Myocyte (in vitro differentiated cells): ENCODE results near the gene SLC52A3. TPM values are rescaled to one million over a fixed set of nuclear protein-coding genes. Genes with fewer than 3 reads are reported as not detected.
"Not testable (repeated sequence)": the region's sequence is repeated elsewhere in the genome, so short reads cannot be mapped to it uniquely, and the experiment has no call there.

Experiments used
- DNase-seq: peaks from one replicate; pipeline ENCODE4 v3.0.0-alpha.2; 2012; ENCODE audit warnings: low read depth
- total RNA-seq: library from RNA; depleted of rRNA; stranded (reverse); fragments of >200 nt; gene quantifications from 2 replicates; pipeline ENCODE4 v1.2.3, GENCODE V29; 2014

SLC52A3 gene
- total RNA-seq, 1 donor from 2014 or later, result not detected

DNA sequence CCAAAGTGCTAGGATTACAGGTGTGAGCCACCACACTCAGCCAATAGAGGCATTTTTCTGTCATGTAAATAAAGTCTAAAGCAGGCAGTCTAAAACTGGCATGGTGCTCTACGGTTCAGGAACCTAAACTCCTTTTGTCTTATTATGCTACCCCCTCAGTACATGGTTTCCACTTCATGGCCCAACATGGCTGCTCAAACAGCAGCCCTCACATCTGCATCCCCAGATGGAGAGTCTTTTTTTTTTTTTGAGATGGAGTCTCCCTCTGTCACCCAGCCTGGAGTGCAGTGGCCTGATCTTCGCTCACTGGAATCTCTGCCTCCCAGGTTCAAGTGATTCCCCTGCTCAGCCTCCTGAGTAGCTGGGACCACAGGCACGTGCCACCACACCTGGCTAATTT lies 38.3 kb downstream of the SLC52A3 start:
- DNase-seq, result no peak

DNA sequence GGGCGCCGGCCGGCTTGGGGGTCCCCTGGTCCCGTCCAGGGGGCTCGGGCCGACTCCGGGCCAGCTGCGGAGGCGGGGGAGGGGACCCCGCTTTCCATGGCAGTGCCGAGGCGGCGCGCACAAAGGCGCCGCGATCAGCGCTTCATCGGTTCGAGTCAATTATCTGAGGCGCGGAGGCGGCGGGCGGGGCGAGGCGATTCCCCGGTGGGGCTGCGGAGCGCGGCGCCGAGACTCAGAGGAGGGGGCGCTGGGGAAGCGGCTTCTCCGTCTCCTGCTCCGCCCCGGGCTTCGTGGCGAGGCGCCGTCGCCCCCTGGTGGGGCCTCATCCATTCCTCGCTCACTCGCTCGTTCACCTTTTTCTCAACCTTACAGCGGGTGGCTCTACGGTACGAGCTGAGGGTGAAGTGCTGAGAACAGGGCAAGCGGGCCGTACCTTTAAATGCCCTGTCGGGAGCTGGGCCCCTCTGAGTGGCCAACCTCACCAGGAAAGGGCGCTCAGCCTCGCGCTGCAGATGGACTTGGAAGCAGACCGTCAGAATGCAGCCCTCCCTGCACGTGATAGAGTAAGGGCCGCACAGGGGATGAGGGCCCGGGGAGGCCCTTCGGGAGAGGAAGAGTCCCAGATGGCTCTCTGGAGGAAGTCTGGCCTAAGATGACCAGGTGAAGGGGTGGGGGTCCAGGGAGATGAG lies 39.9 kb downstream of the SLC52A3 start:
- DNase-seq, result peak; percentile 19

DNA sequence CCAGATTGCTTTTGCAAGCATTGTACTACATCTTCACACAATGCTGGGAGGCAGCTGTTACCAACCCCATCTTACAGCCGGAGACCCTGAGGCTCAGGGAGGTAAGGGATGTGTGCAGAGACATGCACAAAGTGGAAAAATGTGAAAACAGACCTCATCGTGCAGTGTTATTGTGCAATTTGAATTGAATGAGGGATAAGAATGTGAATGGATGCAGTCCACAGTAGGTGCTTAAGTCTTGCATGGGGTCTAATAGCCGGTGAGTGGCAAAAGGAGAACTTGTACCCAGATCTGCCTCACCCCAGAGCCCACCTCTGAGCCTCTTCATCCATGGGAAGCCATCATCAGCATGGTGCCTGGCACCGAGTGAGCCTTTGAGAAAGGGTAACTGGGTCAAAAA lies 42.1 kb downstream of the SLC52A3 start:
- no peak for DNase-seq

- DNase-seq, result peak; percentile 73
Observed at GRCh38 chr20:725491-725890, 42.8 kb downstream of the SLC52A3 start.

DNA sequence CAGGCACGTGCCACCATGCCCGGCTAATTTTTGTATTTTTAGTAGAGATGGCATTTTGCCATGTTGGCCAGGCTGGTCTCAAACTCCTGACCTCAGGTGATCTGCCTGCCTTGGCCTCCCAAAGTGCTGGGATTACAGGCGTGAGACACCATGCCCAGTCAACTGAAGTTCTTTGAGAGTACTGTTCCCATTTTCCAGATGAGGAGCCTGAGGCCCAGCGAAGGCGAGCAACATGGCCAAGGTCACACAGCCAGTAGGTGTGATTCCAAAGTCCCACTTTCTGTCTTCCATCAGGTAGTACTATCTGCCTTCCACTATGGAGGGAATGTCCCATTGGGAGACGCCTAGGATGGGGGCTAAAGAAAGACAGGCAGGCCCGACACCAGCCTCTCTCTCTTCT lies 43.5 kb downstream of the SLC52A3 start:
- DNase-seq, result not testable (repeated sequence)

GRCh38 chr20:723756-724155 lies 44.5 kb downstream of the SLC52A3 start:
- DNase-seq, result peak; percentile 11

DNA sequence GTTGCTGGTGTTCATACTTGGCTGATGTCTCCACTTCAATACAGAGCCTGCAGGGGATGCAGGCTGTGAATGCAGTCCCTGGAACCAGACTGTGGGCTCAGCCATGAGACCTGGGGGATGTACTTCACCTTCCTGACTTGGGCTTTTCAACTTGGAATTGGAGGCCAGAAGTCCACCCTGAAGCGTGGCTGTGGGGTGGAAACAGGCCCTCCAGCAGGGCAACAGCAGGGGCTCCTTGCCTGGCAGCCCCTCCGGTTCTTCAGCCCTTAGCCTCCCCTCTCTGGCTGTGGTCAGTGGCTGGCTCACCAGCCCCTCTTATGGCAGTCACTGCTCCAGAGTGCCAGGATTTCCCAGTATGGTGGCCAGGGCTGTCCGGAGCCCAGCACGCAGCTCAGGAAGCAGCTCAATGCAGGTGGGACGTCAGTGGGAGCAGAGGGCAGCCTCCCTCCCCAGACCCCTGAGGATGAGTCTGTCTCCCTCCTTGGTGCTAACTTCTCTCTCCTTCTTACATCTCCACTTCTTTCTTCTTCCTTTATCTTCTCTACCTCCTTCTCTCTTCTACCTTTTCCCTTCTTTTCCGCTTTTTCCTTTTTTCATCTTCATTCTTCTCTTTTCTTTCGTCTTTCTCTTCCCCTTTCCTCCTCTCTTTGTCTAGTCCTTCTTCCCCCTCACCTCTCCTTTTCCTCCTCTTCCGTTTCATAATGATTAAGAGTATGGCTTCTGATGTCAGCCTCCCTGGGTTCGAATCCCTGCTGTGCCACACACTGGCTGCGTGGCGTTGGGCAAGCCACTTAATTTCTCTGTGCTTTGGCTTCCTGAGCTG lies 45.3 kb downstream of the SLC52A3 start:
- DNase-seq, result no peak

- no peak for DNase-seq
Observed at GRCh38 chr20:721876-722275, 46.4 kb downstream of the SLC52A3 start.

DNA sequence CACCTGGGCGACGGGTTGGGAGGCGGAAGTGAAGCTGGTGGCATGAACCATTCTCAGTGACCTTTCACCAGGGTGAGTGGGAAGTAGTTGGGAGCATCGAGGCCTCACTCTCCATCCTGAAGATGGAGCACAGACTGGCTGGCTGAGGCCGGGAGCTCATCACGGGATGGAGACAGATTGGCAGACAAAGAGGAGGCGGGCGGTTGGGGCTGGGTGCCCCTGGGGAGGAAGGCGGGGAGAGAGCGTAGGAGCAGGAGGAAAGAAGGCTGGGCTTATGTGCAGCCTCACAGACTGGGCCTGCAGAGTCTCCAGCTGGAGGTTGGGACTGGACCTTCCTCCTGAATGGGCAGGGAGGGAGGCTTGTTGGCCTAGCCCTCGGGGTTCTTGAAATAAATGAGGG lies 48.5 kb downstream of the SLC52A3 start:
- no peak for DNase-seq

DNA sequence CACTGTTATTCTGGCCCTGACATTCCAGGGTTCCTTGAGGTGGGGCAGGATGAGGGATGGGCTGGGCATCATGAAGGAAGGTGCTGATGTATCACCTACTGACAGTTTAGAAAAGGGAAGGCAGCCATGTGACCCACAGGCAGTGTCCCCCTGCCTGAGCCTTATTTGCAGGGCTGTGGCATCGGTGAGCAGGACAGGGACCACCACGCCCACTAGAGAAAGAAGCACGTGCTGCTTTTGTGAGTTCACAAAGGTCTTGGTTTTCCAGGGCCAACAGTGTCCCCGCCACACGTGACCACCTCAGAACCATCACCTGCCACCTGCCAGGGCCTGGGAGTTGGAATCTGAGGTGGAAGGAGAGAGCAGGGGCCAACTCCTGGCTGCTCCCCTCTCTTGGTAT lies 49.2 kb downstream of the SLC52A3 start:
- DNase-seq, result no peak

GRCh38 chr20:717832-718231 lies 50.5 kb downstream of the SLC52A3 start:
- no peak for DNase-seq

DNA sequence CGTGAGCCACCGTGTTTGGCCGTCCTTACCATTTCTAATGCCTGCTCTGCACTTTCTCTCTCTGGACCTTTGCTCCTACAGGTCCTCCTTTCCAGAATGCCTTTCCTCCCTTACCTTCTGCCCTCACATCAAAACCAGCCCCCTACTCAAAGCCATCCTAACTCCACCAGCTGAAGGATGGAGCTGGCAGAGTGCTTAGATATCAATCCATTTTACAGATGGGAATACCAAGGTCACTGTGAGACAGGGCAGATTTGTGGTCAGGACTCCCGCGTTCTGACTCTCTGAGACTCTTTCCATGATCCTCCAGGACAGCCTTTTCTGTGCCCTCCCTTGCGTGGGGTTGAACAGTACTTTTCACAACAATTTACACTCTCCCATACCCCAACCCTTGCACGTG lies 51.0 kb downstream of the SLC52A3 start:
- DNase-seq, result no peak

- no peak for DNase-seq
Observed at GRCh38 chr20:714453-714852, 53.8 kb downstream of the SLC52A3 start.

DNA sequence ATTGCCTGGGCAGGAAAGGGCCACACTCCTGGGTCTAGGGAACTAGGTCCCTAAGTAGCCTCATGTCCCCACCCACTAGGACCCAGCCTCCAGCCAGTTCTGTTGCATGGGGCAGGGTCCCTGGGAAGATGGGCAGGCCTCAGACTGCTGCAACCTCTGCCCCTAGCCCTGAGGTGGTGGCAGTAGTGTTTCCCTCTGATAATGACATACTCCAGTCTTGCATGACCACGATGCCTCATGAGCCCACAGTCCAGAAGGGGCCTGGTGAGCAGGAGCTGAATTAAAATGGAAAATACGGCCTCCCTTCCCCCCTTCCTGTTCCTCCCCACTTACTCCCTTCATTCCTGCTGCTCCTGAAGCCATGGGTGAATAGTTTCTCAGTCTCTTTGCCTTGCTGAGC lies 56.7 kb downstream of the SLC52A3 start:
- no peak for DNase-seq

- no peak for DNase-seq
Observed at GRCh38 chr20:710780-711450, 57.4 kb downstream of the SLC52A3 start.

Other genes starting within 250 kb of the SLC52A3 start
- gene CSNK2A1, start 224.7 kb downstream of the SLC52A3 start, total RNA-seq, result 194 and 199 TPM in 2 replicates
- gene TCF15, start 158.2 kb downstream of the SLC52A3 start, total RNA-seq, result not detected in 2 replicates
- gene SRXN1, start 115.3 kb downstream of the SLC52A3 start, total RNA-seq, result 23.6 and 34.6 TPM in 2 replicates
- gene SCRT2, start 92.7 kb downstream of the SLC52A3 start, total RNA-seq, result not detected in 2 replicates
- 0.29 and 1.2 TPM in 2 replicates for gene FAM110A, start 65.2 kb upstream of the SLC52A3 start, total RNA-seq
- gene ANGPT4, start 147.8 kb upstream of the SLC52A3 start, total RNA-seq, result not detected in 2 replicates
- not detected in 2 replicates for gene RSPO4, start 233.8 kb upstream of the SLC52A3 start, total RNA-seq